ENCODE measurements around the gene MOB3B.

GRCh38 chr9:27382308-27382707 lies 147.3 kb downstream of the MOB3B start:
- TF ChIP-seq POLR2A (IDR thresholded peaks at IDR 0.05) (no peak), CTCF (IDR thresholded peaks at IDR 0.05) (no peak)
